ENCODE measurements around the gene CD59. TPM values are rescaled to one million over a fixed set of nuclear protein-coding genes. Genes with fewer than 3 reads are reported as not detected.
A peak's percentile ranks its signal among the peaks of the same experiment; 100 is the strongest.

Gene CD59
- total and polyA plus RNA-seq, 2 of the 13 experiments (the other 11 are each of a cell fraction or from before 2014, with no cell fraction given): 127 to 289 TPM

GRCh38 chr11:33736148-33736812, at the start of gene CD59 (continued):
- TF ChIP-seq ZNF292 (CRISPR knock-in tag; IDR thresholded peaks at IDR 0.05; ENCODE audit: borderline replicate concordance, low read depth) (peak; percentile 30; the same call in 1 of the 2 replicates), ARID4A (CRISPR knock-in tag; IDR thresholded peaks at IDR 0.05; ENCODE audit: borderline replicate concordance) (peak; percentile 74; the same call in 1 of the 2 replicates), ZNF430 (CRISPR knock-in tag; IDR thresholded peaks at IDR 0.05) (peak; percentile 6; the same call in 1 of the 2 replicates), ISL2 (CRISPR knock-in tag; IDR thresholded peaks at IDR 0.05) (peak; percentile 64; the same call in 1 of the 2 replicates), REPIN1 (CRISPR knock-in tag; IDR thresholded peaks at IDR 0.05; ENCODE audit: borderline replicate concordance, low read depth) (0 out of 2 replicates have a peak, but pooled peaks have one; percentile 36), ZNF441 (CRISPR knock-in tag; IDR thresholded peaks at IDR 0.05; ENCODE audit: borderline replicate concordance) (0 out of 2 replicates have a peak, but pooled peaks have one; percentile 26), ZBTB14 (CRISPR knock-in tag; IDR thresholded peaks at IDR 0.05) (no peak), DMTF1 (CRISPR knock-in tag; IDR thresholded peaks at IDR 0.05) (no peak), HDAC1 (CRISPR knock-in tag; IDR thresholded peaks at IDR 0.05) (0 out of 2 replicates have a peak, but pooled peaks have one; percentile 22), ATF7-NPFF (CRISPR knock-in tag; IDR thresholded peaks at IDR 0.05; ENCODE audit: low read depth) (peak; percentile 8; the same call in 1 of the 2 replicates), ZSCAN21 (CRISPR knock-in tag; IDR thresholded peaks at IDR 0.05; ENCODE audit: borderline replicate concordance) (peak; percentile 76), ZNF891 (CRISPR knock-in tag; IDR thresholded peaks at IDR 0.05) (peak; percentile 17; the same call in 1 of the 2 replicates), AGO2 (optimal IDR thresholded peaks at IDR 0.05; ENCODE audit: low read depth, low read length) (peak; percentile 60), BCL6 (CRISPR knock-in tag; IDR thresholded peaks at IDR 0.05) (no peak), NAIF1 (CRISPR knock-in tag; IDR thresholded peaks at IDR 0.05; ENCODE audit: borderline replicate concordance) (peak; percentile 28; the same call in 1 of the 2 replicates), PPARG (CRISPR knock-in tag; conservative IDR thresholded peaks at IDR 0.05) (0 out of 2 replicates have a peak, but pooled peaks have one; percentile 8), ZSCAN31 (CRISPR knock-in tag; IDR thresholded peaks at IDR 0.05; ENCODE audit: low read depth) (peak; percentile 30; the same call in 1 of the 2 replicates), SOX13 (IDR thresholded peaks at IDR 0.05) (no peak), SOX13 (CRISPR knock-in tag; conservative IDR thresholded peaks at IDR 0.05 in 1 of 2, IDR thresholded peaks at IDR 0.05 in 1 of 2) (no peak), TEAD3 (CRISPR knock-in tag; optimal IDR thresholded peaks at IDR 0.05; ENCODE audit: borderline replicate concordance) (peak; percentile 82)

Data from HepG2 (cell line).